ENCODE measurements around the gene AARS2.
"Not testable (repeated sequence)": the region's sequence is repeated elsewhere in the genome, so short reads cannot be mapped to it uniquely, and the experiment has no call there.

- TF ChIP-seq CTCF, POLR2A (IDR thresholded peaks at IDR 0.05): not testable (repeated sequence)
Measured at GRCh38 chr6:44328203-44328602, 15.1 kb upstream of the AARS2 start.

Measured in body of pancreas (tissue), 4 donors.